DOHH2 (cell line): Measurements from ENCODE around the gene IL1RAP.

Source experiments
- EZH2phosphoT487 ChIP-seq: fragments of 200-600 bp; sonication (generic); IDR thresholded peaks from 2 replicates; pipeline ENCODE4 v1.6.1; 2017; ENCODE audit warnings: borderline replicate concordance, mild to moderate bottlenecking, antibody characterized with exemption, low read length, moderate library complexity, mixed read lengths
- TF ChIP-seq, protein P1 (sequence below): fragments of 200-600 bp; sonication (generic); IDR thresholded peaks from one replicate; pipeline ENCODE4 v1.5.1; 2014; ENCODE audit warnings: antibody characterized with exemption, mild to moderate bottlenecking, low read depth, low read length; ENCODE audit not compliant: poor library complexity, severe bottlenecking

DNA sequence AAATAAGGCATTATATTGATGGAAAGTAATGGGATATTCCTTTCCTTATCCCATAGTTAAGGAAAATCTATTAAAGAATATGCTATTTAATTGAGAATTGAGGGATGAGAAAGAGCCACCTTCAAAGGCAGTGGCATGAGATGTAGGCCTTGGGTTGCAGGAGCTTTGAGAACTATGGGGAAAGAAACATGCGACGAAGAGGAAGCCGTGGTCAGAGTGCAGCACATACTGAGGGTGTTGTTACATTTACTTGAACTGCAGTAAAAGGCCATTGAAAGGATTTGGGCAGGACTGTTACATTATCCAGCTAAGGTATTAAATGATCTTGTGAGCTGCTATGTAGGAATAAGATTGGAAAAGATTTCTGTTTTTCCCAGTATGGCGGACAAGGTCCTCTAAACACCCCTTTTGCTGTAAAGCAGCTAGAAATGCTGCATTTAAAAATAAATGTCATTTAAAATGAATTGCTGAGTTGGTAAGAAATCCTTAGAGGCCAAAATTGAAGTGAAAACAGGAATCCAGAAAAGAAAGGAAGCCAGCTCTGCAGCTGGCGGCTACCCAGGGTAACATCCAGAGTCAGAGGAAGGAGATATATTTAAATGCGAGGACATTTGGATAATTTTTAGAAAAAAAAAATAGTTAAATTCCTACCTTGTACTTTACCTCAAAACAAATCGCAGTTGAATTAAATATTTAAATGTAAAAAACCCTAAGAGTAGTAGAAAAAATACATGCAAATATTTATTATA lies 61.7 kb downstream of the IL1RAP start:
- TF ChIP-seq, protein P1, sequence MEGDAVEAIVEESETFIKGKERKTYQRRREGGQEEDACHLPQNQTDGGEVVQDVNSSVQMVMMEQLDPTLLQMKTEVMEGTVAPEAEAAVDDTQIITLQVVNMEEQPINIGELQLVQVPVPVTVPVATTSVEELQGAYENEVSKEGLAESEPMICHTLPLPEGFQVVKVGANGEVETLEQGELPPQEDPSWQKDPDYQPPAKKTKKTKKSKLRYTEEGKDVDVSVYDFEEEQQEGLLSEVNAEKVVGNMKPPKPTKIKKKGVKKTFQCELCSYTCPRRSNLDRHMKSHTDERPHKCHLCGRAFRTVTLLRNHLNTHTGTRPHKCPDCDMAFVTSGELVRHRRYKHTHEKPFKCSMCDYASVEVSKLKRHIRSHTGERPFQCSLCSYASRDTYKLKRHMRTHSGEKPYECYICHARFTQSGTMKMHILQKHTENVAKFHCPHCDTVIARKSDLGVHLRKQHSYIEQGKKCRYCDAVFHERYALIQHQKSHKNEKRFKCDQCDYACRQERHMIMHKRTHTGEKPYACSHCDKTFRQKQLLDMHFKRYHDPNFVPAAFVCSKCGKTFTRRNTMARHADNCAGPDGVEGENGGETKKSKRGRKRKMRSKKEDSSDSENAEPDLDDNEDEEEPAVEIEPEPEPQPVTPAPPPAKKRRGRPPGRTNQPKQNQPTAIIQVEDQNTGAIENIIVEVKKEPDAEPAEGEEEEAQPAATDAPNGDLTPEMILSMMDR, result no peak
- TF ChIP-seq EZH2phosphoT487, result no peak
